Measurements from ENCODE around the gene ORC2.

The ORC2 gene

GRCh38 chr2:200860092-200860795, 103.2 kb downstream of the ORC2 start:
- no peak for DNase-seq
